ENCODE data around the gene BCAN. TPM values are rescaled to one million over a fixed set of nuclear protein-coding genes. Genes with fewer than 3 reads are reported as not detected.

The BCAN gene
- total and polyA plus RNA-seq, 2 experiments from 2014 or later = 2.3 to 5.5 TPM

DNA sequence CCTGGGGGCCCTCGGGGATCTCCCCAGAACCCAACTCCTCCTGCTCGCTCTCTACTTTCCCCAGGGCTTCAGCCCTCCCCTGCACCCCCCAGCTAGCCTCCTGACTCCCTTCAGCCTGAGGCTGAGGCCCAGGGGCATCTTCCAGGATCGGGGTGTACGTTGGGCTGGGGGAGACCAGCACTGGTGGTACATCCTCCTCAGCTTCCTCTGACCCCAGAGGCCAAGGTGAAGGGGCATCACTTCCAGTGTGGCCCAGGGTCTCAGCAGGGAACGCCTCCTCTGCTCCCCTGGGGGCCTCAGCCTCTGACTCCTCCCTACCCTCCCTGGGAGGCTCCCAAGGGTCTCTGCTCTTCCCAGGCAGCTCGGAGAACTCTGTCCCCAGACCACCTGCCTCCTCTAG is 28.4 kb downstream of the BCAN start (continued):
- TF ChIP-seq POLR2AphosphoS5 (IDR thresholded peaks at IDR 0.05; ENCODE audit: low read depth) (no peak), JUNB (IDR thresholded peaks at IDR 0.05; ENCODE audit: unreplicated experiment) (no peak)

DNA sequence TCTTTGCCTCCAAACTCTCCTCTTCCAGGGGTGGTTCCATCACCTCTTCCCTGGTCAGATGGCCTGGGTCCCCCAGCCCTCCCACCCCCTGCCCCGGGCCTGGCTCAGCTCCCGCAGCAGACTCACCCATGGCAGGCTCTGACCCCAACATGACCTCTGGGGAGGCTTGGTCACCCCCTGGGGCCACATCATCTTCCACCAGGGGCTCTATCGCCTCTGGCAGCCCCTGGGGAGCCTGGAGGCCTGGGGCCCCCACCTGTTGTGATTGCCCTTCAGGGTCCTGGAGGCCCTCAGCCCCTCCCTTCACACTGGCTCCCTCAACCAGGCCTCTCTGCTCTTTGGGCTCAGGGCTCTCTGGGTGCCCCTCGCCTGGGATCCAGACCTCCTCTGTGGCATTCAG is 28.9 kb downstream of the BCAN start:
- no peaks in the 10 kb centered on the region; the same call in 1 of the 2 replicates for H4K20me1 ChIP-seq (replicated peaks; ENCODE audit: insufficient read depth)
- H3K27me3 ChIP-seq (ENCODE audit: insufficient read depth) = peaks cover 5% of the 10 kb centered on the region
- H3K9me2 ChIP-seq (ENCODE audit: insufficient read depth) = peaks cover 12% of the 10 kb centered on the region
- H3K79me2 ChIP-seq (replicated peaks; ENCODE audit: insufficient read depth) = peaks cover 37% of the 10 kb centered on the region
- Mint-ChIP-seq H3K4me1 (peaks cover 86% of the 10 kb centered on the region), H3K9me3 (peaks cover 9% of the 10 kb centered on the region), H3K4me3 (peak overlapping the region; percentile 4; the same call in 1 of the 3 replicates), H3K36me3 (ENCODE audit: low read depth) (peaks cover 46% of the 10 kb centered on the region), H3K27ac (no peak overlapping the region), H3K27me3 (ENCODE audit: insufficient read depth, low read depth, poor library complexity) (peaks cover 33% of the 10 kb centered on the region)
- no peak overlapping the region for H3K4me2 ChIP-seq
- DNase-seq (ENCODE audit: low spot score) (no peak), ATAC-seq (no peak)
- H3K4me1 ChIP-seq (ENCODE audit: insufficient read depth) = peaks cover 70% of the 10 kb centered on the region
- no peak overlapping the region for H3K27ac ChIP-seq (ENCODE audit: low read depth)
- H3K36me3 ChIP-seq (ENCODE audit: insufficient read depth) = peaks cover 19% of the 10 kb centered on the region
- no peak overlapping the region for H2AFZ ChIP-seq
- no peak overlapping the region for H3K4me3 ChIP-seq
- TF ChIP-seq EZH2 (IDR thresholded peaks at IDR 0.05; ENCODE audit: low read depth, unreplicated experiment) (no peak), JUNB (IDR thresholded peaks at IDR 0.05; ENCODE audit: unreplicated experiment) (no peak), POLR2AphosphoS5 (IDR thresholded peaks at IDR 0.05; ENCODE audit: low read depth) (no peak), CREB1 (CRISPR knock-in tag; IDR thresholded peaks at IDR 0.05; ENCODE audit: low read depth) (no peak), EZH2phosphoT487 (IDR thresholded peaks at IDR 0.05; ENCODE audit: unreplicated experiment) (no peak)
- TF ChIP-seq, protein P1, sequence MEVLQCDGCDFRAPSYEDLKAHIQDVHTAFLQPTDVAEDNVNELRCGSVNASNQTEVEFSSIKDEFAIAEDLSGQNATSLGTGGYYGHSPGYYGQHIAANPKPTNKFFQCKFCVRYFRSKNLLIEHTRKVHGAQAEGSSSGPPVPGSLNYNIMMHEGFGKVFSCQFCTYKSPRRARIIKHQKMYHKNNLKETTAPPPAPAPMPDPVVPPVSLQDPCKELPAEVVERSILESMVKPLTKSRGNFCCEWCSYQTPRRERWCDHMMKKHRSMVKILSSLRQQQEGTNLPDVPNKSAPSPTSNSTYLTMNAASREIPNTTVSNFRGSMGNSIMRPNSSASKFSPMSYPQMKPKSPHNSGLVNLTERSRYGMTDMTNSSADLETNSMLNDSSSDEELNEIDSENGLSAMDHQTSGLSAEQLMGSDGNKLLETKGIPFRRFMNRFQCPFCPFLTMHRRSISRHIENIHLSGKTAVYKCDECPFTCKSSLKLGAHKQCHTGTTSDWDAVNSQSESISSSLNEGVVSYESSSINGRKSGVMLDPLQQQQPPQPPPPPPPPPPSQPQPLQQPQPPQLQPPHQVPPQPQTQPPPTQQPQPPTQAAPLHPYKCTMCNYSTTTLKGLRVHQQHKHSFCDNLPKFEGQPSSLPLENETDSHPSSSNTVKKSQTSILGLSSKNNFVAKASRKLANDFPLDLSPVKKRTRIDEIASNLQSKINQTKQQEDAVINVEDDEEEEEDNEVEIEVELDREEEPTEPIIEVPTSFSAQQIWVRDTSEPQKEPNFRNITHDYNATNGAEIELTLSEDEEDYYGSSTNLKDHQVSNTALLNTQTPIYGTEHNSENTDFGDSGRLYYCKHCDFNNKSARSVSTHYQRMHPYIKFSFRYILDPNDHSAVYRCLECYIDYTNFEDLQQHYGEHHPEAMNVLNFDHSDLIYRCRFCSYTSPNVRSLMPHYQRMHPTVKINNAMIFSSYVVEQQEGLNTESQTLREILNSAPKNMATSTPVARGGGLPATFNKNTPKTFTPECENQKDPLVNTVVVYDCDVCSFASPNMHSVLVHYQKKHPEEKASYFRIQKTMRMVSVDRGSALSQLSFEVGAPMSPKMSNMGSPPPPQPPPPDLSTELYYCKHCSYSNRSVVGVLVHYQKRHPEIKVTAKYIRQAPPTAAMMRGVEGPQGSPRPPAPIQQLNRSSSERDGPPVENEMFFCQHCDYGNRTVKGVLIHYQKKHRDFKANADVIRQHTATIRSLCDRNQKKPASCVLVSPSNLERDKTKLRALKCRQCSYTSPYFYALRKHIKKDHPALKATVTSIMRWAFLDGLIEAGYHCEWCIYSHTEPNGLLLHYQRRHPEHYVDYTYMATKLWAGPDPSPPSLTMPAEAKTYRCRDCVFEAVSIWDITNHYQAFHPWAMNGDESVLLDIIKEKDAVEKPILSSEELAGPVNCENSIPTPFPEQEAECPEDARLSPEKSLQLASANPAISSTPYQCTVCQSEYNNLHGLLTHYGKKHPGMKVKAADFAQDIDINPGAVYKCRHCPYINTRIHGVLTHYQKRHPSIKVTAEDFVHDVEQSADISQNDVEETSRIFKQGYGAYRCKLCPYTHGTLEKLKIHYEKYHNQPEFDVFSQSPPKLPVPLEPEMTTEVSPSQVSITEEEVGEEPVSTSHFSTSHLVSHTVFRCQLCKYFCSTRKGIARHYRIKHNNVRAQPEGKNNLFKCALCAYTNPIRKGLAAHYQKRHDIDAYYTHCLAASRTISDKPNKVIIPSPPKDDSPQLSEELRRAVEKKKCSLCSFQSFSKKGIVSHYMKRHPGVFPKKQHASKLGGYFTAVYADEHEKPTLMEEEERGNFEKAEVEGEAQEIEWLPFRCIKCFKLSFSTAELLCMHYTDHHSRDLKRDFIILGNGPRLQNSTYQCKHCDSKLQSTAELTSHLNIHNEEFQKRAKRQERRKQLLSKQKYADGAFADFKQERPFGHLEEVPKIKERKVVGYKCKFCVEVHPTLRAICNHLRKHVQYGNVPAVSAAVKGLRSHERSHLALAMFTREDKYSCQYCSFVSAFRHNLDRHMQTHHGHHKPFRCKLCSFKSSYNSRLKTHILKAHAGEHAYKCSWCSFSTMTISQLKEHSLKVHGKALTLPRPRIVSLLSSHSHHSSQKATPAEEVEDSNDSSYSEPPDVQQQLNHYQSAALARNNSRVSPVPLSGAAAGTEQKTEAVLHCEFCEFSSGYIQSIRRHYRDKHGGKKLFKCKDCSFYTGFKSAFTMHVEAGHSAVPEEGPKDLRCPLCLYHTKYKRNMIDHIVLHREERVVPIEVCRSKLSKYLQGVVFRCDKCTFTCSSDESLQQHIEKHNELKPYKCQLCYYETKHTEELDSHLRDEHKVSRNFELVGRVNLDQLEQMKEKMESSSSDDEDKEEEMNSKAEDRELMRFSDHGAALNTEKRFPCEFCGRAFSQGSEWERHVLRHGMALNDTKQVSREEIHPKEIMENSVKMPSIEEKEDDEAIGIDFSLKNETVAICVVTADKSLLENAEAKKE (CRISPR knock-in tag; IDR thresholded peaks at IDR 0.05) = no peak
- TF ChIP-seq, protein P2, sequence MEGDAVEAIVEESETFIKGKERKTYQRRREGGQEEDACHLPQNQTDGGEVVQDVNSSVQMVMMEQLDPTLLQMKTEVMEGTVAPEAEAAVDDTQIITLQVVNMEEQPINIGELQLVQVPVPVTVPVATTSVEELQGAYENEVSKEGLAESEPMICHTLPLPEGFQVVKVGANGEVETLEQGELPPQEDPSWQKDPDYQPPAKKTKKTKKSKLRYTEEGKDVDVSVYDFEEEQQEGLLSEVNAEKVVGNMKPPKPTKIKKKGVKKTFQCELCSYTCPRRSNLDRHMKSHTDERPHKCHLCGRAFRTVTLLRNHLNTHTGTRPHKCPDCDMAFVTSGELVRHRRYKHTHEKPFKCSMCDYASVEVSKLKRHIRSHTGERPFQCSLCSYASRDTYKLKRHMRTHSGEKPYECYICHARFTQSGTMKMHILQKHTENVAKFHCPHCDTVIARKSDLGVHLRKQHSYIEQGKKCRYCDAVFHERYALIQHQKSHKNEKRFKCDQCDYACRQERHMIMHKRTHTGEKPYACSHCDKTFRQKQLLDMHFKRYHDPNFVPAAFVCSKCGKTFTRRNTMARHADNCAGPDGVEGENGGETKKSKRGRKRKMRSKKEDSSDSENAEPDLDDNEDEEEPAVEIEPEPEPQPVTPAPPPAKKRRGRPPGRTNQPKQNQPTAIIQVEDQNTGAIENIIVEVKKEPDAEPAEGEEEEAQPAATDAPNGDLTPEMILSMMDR (conservative IDR thresholded peaks at IDR 0.05; ENCODE audit: low read depth in 2 of 2) = no peak
- TF ChIP-seq, protein P3, sequence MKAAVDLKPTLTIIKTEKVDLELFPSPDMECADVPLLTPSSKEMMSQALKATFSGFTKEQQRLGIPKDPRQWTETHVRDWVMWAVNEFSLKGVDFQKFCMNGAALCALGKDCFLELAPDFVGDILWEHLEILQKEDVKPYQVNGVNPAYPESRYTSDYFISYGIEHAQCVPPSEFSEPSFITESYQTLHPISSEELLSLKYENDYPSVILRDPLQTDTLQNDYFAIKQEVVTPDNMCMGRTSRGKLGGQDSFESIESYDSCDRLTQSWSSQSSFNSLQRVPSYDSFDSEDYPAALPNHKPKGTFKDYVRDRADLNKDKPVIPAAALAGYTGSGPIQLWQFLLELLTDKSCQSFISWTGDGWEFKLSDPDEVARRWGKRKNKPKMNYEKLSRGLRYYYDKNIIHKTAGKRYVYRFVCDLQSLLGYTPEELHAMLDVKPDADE (IDR thresholded peaks at IDR 0.05) = no peak
- H3F3A ChIP-seq (replicated peaks; ENCODE audit: low read depth) = peaks cover 33% of the 10 kb centered on the region; the same call in 1 of the 2 replicates

All from GM23338 (cell line).